Measurements from ENCODE around the gene LRMDA.

Gene LRMDA

GRCh38 chr10:75925999-75926398 is 494.6 kb downstream of the LRMDA start:
- in situ Hi-C loops (cut with MboI; ENCODE audit: low sequenced_read_pairs): no loop called here

- in situ Hi-C loops (cut with MboI; ENCODE audit: low sequenced_read_pairs): no loop called here
These were observed 495.3 kb downstream of the LRMDA start for GRCh38 chr10:75926763-75927162.

- in situ Hi-C loops (cut with MboI; ENCODE audit: low sequenced_read_pairs): no loop called here
These were observed 496.8 kb downstream of the LRMDA start for GRCh38 chr10:75928231-75928630.

GRCh38 chr10:75929630-75930161 is 498.3 kb downstream of the LRMDA start:
- in situ Hi-C loops (cut with MboI; ENCODE audit: low sequenced_read_pairs): no loop called here

- in situ Hi-C loops (cut with MboI; ENCODE audit: low sequenced_read_pairs): no loop called here
These were observed 501.5 kb downstream of the LRMDA start for GRCh38 chr10:75932921-75933320.

- in situ Hi-C loops (cut with MboI; ENCODE audit: low sequenced_read_pairs): no loop called here
These were observed 503.8 kb downstream of the LRMDA start for GRCh38 chr10:75935240-75935639.

GRCh38 chr10:75935650-75936400 is 504.4 kb downstream of the LRMDA start:
- in situ Hi-C loops (cut with MboI; ENCODE audit: low sequenced_read_pairs): no loop called here

GRCh38 chr10:75936841-75937240 is 505.4 kb downstream of the LRMDA start:
- in situ Hi-C loops (cut with MboI; ENCODE audit: low sequenced_read_pairs): no loop called here

- in situ Hi-C loops (cut with MboI; ENCODE audit: low sequenced_read_pairs): no loop called here
These were observed 506.4 kb downstream of the LRMDA start for GRCh38 chr10:75937823-75938222.

- in situ Hi-C loops (cut with MboI; ENCODE audit: low sequenced_read_pairs): no loop called here
These were observed 507.1 kb downstream of the LRMDA start for GRCh38 chr10:75938380-75939122.

GRCh38 chr10:75939541-75939940 is 508.1 kb downstream of the LRMDA start:
- in situ Hi-C loops (cut with MboI; ENCODE audit: low sequenced_read_pairs): no loop called here

GRCh38 chr10:75940742-75941141 is 509.3 kb downstream of the LRMDA start:
- in situ Hi-C loops (cut with MboI; ENCODE audit: low sequenced_read_pairs): no loop called here

GRCh38 chr10:75941223-75941801 is 509.9 kb downstream of the LRMDA start:
- in situ Hi-C loops (cut with MboI; ENCODE audit: low sequenced_read_pairs): no loop called here

- in situ Hi-C loops (cut with MboI; ENCODE audit: low sequenced_read_pairs): no loop called here
These were observed 512.6 kb downstream of the LRMDA start for GRCh38 chr10:75944061-75944460.

- in situ Hi-C loops (cut with MboI; ENCODE audit: low sequenced_read_pairs): no loop called here
These were observed 517.2 kb downstream of the LRMDA start for GRCh38 chr10:75948583-75948982.

- in situ Hi-C loops (cut with MboI; ENCODE audit: low sequenced_read_pairs): no loop called here
These were observed 518.9 kb downstream of the LRMDA start for GRCh38 chr10:75950307-75950706.

- in situ Hi-C loops (cut with MboI; ENCODE audit: low sequenced_read_pairs): no loop called here
These were observed 519.7 kb downstream of the LRMDA start for GRCh38 chr10:75950997-75951589.

- in situ Hi-C loops (cut with MboI; ENCODE audit: low sequenced_read_pairs): no loop called here
These were observed 520.2 kb downstream of the LRMDA start for GRCh38 chr10:75951627-75952026.

GRCh38 chr10:75952093-75952492 is 520.7 kb downstream of the LRMDA start:
- in situ Hi-C loops (cut with MboI; ENCODE audit: low sequenced_read_pairs): no loop called here

- in situ Hi-C loops (cut with MboI; ENCODE audit: low sequenced_read_pairs): no loop called here
These were observed 523.1 kb downstream of the LRMDA start for GRCh38 chr10:75954486-75954885.

GRCh38 chr10:75955973-75956502 is 524.6 kb downstream of the LRMDA start:
- in situ Hi-C loops (cut with MboI; ENCODE audit: low sequenced_read_pairs): no loop called here

All from HL-60/S4 treated with retinoic acid at 250 ng/mL for 4 days and 3 days (cell line).